ENCODE measurements around the gene KPNA3. TPM values are rescaled to one million over a fixed set of nuclear protein-coding genes. Genes with fewer than 3 reads are reported as not detected.

Gene KPNA3
- total and polyA plus RNA-seq, 9 donors = 9.1 to 30.9 (median 19.6) TPM

DNA sequence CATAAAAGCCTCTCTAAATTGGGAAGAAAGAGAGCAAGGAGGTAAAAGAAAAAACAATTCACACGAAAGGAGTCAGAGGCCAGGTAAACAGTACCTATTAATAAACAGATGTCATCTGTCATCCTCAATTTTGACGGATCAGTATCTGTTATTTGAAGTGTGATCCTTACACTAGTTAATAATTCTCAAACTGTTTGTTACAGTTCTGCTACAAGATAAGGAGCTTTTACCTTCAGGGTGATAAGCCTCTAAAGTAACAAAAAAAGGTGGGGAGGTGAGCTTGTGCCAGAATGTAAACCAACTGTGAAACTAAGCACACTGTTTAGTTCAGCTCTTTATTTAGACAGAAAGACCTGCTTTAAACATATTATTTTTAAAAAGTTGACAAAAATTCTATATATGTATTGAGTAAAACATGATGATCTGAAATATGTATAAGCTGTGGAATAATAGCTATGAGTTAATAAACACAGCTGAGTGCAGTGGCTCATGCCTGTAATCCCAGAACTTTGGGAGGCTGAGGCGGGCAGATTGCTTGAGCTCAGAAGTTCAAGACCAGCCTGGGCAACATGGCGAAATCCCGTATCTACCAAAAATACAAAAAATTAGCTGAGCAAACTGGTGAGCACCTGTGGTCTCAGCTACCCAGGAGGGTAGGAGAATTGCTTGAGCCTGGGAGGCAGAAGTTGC lies 52.8 kb downstream of the KPNA3 start:
- no peaks in the 10 kb centered on the region for H3K4me1 ChIP-seq (ENCODE audit: insufficient read depth)
- DNase-seq = no peak
- H3K9me3 ChIP-seq = no peaks in the 10 kb centered on the region
- 89 to 92% (median 89%) methylated on average over 5 of the region's 5 CpGs for WGBS, 3 donors
- intact Hi-C loops (cut with DNase I) = no loop called here
- TF ChIP-seq EP300 (IDR thresholded peaks at IDR 0.05) = no peak
- H3K36me3 ChIP-seq = no peaks in the 10 kb centered on the region
- no peak overlapping the region for H3K27ac ChIP-seq
- H3K4me3 ChIP-seq = no peak overlapping the region
- H3K27me3 ChIP-seq = no peaks in the 10 kb centered on the region

- no peak for TF ChIP-seq POLR2A (IDR thresholded peaks at IDR 0.05)
- TF ChIP-seq CTCF (IDR thresholded peaks at IDR 0.05) = no peak
- no peak for TF ChIP-seq EP300 (IDR thresholded peaks at IDR 0.05)
- 93 to 97% (median 93%) methylated on average over 12 of the region's 12 CpGs for WGBS, 3 donors
- Histone ChIP-seq H3K9me3 (no peaks in the 10 kb centered on the region), H3K4me1 (ENCODE audit: insufficient read depth) (no peaks in the 10 kb centered on the region), H3K27ac (no peak overlapping the region), H3K27me3 (no peaks in the 10 kb centered on the region), H3K4me3 (no peak overlapping the region), H3K36me3 (no peaks in the 10 kb centered on the region)
- intact Hi-C loops (cut with DNase I) = no loop called here
- no peak for DNase-seq
Observed at GRCh38 chr13:49733181-49733951, 59.1 kb downstream of the KPNA3 start.

GRCh38 chr13:49731766-49732165 lies 60.7 kb downstream of the KPNA3 start:
- Histone ChIP-seq H3K27me3 (no peaks in the 10 kb centered on the region), H3K27ac (no peak overlapping the region), H3K4me3 (no peak overlapping the region), H3K9me3 (no peaks in the 10 kb centered on the region), H3K4me1 (ENCODE audit: insufficient read depth) (no peaks in the 10 kb centered on the region), H3K36me3 (no peaks in the 10 kb centered on the region)
- TF ChIP-seq EP300 (IDR thresholded peaks at IDR 0.05) (no peak), CTCF (IDR thresholded peaks at IDR 0.05) (no peak)
- DNase-seq = no peak
- intact Hi-C loops (cut with DNase I) = no loop called here

DNA sequence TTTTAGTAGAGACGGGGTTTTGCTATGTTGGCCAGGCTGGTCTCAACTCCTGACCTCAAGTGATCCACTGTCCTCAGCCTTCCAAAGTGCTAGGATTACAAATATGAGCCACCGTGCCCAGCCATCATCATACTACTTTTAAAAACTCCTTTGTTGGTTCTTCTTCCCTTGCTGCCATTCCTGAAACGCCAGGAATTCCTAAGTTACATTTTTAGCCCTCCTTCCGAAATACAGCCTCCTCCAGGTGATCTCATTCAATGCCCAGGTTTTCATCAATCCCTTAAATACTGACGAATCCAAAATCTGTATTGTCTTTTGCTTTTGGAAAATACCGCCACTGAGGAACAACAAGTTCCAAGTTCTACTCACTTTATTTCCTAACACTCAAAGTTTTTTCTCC lies 75.9 kb downstream of the KPNA3 start:
- no peak overlapping the region for H3K4me3 ChIP-seq
- intact Hi-C loops (cut with DNase I) = no loop called here
- no peaks in the 10 kb centered on the region for H3K36me3 ChIP-seq
- TF ChIP-seq POLR2A (IDR thresholded peaks at IDR 0.05) = no peak
- no peak for TF ChIP-seq EP300 (IDR thresholded peaks at IDR 0.05)
- no peak for TF ChIP-seq CTCF (IDR thresholded peaks at IDR 0.05)
- H3K9me3 ChIP-seq = no peaks in the 10 kb centered on the region
- H3K27ac ChIP-seq = no peak overlapping the region
- H3K27me3 ChIP-seq = no peaks in the 10 kb centered on the region
- DNase-seq = no peak
- H3K4me1 ChIP-seq (ENCODE audit: insufficient read depth) = no peaks in the 10 kb centered on the region
- 93 to 95% (median 95%) methylated on average over 6 of the region's 6 CpGs for WGBS, 3 donors

DNA sequence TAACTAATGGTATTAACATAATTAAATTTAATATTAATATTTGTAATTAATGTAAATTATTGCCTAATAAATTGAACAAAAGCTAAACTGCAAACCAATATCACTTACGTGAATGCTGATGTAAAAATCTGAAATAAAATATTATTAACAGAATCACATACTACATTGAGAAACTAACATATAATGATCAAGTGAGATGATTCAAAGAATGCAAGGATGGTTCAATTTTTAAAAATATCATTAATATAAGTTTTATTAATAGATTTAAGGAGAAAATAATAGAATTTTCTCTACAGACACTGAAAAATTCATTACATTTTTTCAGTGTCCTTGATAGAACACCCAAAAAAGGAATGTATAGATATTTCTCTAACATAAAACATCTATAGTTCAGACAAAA lies 77.7 kb downstream of the KPNA3 start:
- WGBS, 3 donors = 96 to 100% (median 98%) methylated on average over 1 of the region's 1 CpG
- no peak for DNase-seq
- TF ChIP-seq CTCF (IDR thresholded peaks at IDR 0.05) = no peak
- TF ChIP-seq EP300 (IDR thresholded peaks at IDR 0.05) = no peak
- TF ChIP-seq POLR2A (IDR thresholded peaks at IDR 0.05) = no peak
- H3K9me3 ChIP-seq = no peaks in the 10 kb centered on the region
- H3K27me3 ChIP-seq = no peaks in the 10 kb centered on the region
- no peaks in the 10 kb centered on the region for H3K36me3 ChIP-seq
- intact Hi-C loops (cut with DNase I) = no loop called here
- no peaks in the 10 kb centered on the region for H3K4me1 ChIP-seq (ENCODE audit: insufficient read depth)
- H3K4me3 ChIP-seq = no peak overlapping the region
- no peak overlapping the region for H3K27ac ChIP-seq

Measured in ovary (tissue), 9 donors.